GM12873 (cell line): ENCODE data around the gene AP1B1.
A peak's percentile ranks its signal among the peaks of the same experiment; 100 is the strongest.

Experiments
- CTCF ChIP-seq: IDR thresholded peaks from 2 replicates; pipeline ENCODE4 v1.5.1; 2012; ENCODE audit warnings: low read depth, mild to moderate bottlenecking, moderate library complexity, low read length, control low read depth; ENCODE audit not compliant: insufficient read depth; ENCODE audit errors: missing control alignments

The AP1B1 gene

DNA sequence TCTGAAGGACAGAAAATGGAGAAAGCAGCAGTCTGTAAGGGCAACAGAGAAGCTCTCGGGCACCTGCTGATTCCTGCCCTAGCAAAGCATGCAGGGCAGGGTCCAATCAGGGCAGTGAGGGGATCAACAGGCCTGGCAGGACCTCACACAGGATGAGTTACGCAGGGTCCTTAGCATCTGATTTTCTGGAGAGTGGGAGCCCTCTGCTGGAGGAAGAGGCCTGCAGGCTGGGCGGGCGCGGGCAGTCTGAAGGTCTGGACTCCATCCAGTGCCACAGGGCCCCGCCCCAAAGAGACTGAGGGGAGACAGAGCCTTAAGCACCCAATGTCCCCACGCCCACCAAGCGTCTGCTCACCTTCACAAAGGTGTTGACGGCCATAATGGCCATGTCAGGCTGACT, 28.9 kb downstream of the AP1B1 start:
- TF ChIP-seq CTCF, result peak; percentile 18

DNA sequence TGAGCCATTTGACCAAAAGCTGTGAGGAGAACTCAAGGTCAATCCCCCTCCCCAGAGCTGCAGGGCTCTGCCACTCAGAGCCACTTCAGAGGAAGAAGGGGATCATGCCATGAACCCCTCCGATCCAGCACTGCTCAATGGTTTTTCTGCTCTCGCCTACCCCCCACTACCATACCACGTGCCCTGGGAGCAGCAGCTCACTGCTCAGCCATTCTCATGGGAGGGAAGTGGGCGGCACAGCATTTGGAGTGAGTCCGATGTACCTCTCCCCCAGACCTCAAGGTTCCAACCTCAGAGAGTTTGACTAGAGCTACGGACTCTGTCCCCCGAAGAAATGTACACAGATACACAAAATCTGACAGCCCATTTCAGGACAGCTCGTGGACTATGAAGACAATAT, 34.5 kb downstream of the AP1B1 start:
- no peak for TF ChIP-seq CTCF

- no peak for TF ChIP-seq CTCF
Measured at GRCh38 chr22:29353286-29353685, 35.1 kb downstream of the AP1B1 start.

DNA sequence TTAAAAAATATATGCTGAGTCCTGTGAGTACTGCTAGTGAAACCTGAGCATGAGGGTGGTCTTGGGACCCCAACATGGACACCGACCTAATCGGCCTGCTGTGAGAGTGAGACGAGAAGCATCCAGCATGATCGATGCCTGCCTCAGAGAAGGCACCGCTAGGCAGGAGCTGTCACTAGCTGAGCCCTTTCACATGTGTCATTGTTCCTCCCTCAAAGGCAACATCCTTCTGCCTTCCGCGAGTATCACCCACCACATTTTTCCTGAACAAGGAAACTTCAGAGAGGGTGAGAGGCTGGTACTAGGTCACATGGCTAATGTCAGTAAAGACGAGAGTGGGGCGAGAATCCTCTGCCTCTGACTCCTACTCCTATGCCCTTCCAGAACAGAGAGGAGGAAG, 35.6 kb downstream of the AP1B1 start:
- no peak for TF ChIP-seq CTCF

GRCh38 chr22:29351891-29352290, 36.5 kb downstream of the AP1B1 start:
- no peak for TF ChIP-seq CTCF

DNA sequence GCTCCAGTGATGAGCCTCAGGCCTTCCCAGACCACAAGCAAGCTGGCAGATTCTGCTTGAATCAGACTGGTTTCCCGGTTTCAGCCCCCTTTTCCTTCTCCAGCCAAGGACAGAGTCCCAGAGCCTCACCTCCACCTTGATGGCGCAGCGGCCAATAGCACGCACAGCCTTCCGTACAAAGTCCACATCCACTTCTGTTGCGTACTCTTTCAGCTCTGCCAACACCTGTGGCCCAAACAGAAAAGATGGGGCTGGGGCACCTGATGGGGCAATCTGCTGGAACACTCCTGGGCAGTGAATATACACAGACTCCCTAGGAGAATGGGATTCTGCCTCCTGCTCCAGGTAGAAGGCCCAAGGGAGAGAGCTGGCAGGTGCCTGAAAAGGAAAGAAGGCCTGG, 37.3 kb downstream of the AP1B1 start:
- TF ChIP-seq CTCF, result no peak

DNA sequence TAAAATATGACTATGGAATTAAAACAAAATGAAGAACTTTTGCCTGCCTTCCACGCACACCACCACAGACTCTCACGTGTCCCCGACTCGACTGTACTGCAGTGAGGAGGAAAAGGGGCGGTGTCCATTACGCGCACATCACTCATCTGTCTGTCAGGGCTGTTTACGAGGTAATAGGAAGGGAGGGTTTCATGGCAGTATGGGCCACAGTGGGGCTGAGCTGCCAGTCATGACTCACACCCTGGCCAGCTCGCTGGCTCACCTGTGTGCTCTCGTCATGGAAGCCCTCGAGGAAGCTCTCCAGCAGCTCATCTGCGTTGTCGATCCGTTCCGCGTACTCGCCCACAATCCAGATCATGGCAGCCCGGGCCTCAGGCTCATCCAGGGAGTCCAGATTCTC, 39.4 kb downstream of the AP1B1 start:
- TF ChIP-seq CTCF, result no peak

- no peak for TF ChIP-seq CTCF
Measured at GRCh38 chr22:29348041-29348440, 40.3 kb downstream of the AP1B1 start.
